ENCODE measurements around the gene PLEKHA3. TPM values are rescaled to one million over a fixed set of nuclear protein-coding genes. Genes with fewer than 3 reads are reported as not detected.

Gene PLEKHA3
- total and polyA plus RNA-seq, 9 of the 15 experiments (the other 6 are each of a cell fraction or from before 2014, with no cell fraction given): 2.3 to 23.4 (median 10.5) TPM

GRCh38 chr2:178491612-178492011 is 11.4 kb downstream of the PLEKHA3 start (continued):
- no peak for TF ChIP-seq CREB5 (CRISPR knock-in tag; IDR thresholded peaks at IDR 0.05)
- no peak for TF ChIP-seq ZFP36 (IDR thresholded peaks at IDR 0.05; ENCODE audit: low read depth, low read length, partially characterized antibody)
- TF ChIP-seq POU5F1 (IDR thresholded peaks at IDR 0.05; ENCODE audit: borderline replicate concordance, low read depth, low read length, partially characterized antibody): no peak
- peak; percentile 24; the same call in 1 of the 2 replicates for TF ChIP-seq NFE2 (IDR thresholded peaks at IDR 0.05; ENCODE audit: low read depth)
- TF ChIP-seq KAT7 (CRISPR knock-in tag; IDR thresholded peaks at IDR 0.05; ENCODE audit: borderline replicate concordance): no peak
- TF ChIP-seq ZNF639 (CRISPR knock-in tag; conservative IDR thresholded peaks at IDR 0.05 in 1 of 2, IDR thresholded peaks at IDR 0.05 in 1 of 2): no peak
- no peak for TF ChIP-seq ZNF76 (CRISPR knock-in tag; IDR thresholded peaks at IDR 0.05; ENCODE audit: borderline replicate concordance)
- no peak for TF ChIP-seq ZNF695 (CRISPR knock-in tag; IDR thresholded peaks at IDR 0.05)
- no peak for TF ChIP-seq HNRNPK (IDR thresholded peaks at IDR 0.05; ENCODE audit: low read depth, low read length, poor library complexity, severe bottlenecking)
- no peak for TF ChIP-seq ZNF395 (CRISPR knock-in tag; IDR thresholded peaks at IDR 0.05)
- no peak for TF ChIP-seq ZNF408 (CRISPR knock-in tag; IDR thresholded peaks at IDR 0.05; ENCODE audit: low read depth)
- 0 out of 2 replicates have a peak, but pooled peaks have one; percentile 22 for TF ChIP-seq SMARCA4 (IDR thresholded peaks at IDR 0.05)
- TF ChIP-seq SMC3 (conservative IDR thresholded peaks at IDR 0.05; ENCODE audit: insufficient read depth, low read depth, low read length): no peak
- TF ChIP-seq NR2F6 (CRISPR knock-in tag; IDR thresholded peaks at IDR 0.05): no peak
- TF ChIP-seq ETV5 (CRISPR knock-in tag; IDR thresholded peaks at IDR 0.05; ENCODE audit: low read depth): no peak
- no peak for TF ChIP-seq SNAPC5 (CRISPR knock-in tag; IDR thresholded peaks at IDR 0.05)
- peak; percentile 40 for TF ChIP-seq MAX (CRISPR knock-in tag; IDR thresholded peaks at IDR 0.05)
- no peak for TF ChIP-seq FOS (IDR thresholded peaks at IDR 0.05; ENCODE audit: extremely low read depth, insufficient read length)
- TF ChIP-seq ARID3B (CRISPR knock-in tag; IDR thresholded peaks at IDR 0.05; ENCODE audit: borderline replicate concordance): no peak
- no peak for TF ChIP-seq ZNF780A (CRISPR knock-in tag; IDR thresholded peaks at IDR 0.05)
- TF ChIP-seq MXI1 (IDR thresholded peaks at IDR 0.05; ENCODE audit: low read depth, low read length): no peak
- 0 out of 2 replicates have a peak, but pooled peaks have one; percentile 38 for TF ChIP-seq ERF (CRISPR knock-in tag; IDR thresholded peaks at IDR 0.05)
- TF ChIP-seq SMARCB1 (IDR thresholded peaks at IDR 0.05; ENCODE audit: insufficient read length, low read depth): no peak
- TF ChIP-seq PHF21A (IDR thresholded peaks at IDR 0.05; ENCODE audit: borderline replicate concordance, low read depth): no peak
